ENCODE measurements around the gene MFRP.

- TF ChIP-seq POLR2AphosphoS5 (IDR thresholded peaks at IDR 0.05; ENCODE audit: low read depth, low read length) (no peak), POLR2A (IDR thresholded peaks at IDR 0.05; ENCODE audit: low read depth, low read length) (no peak), SPI1 (IDR thresholded peaks at IDR 0.05; ENCODE audit: low read depth, low read length) (no peak)
Measured at GRCh38 chr11:119377961-119378667, 31.6 kb upstream of the MFRP start.

All from GM12891 (cell line).